Cardiac muscle cell (in vitro differentiated cells and primary cell): Measurements from ENCODE around the gene GTSE1. TPM values are rescaled to one million over a fixed set of nuclear protein-coding genes. Genes with fewer than 3 reads are reported as not detected.

Experiments used
- DNase-seq, 2 donors: peaks; one replicate each; pipeline versions ENCODE4 v3.0.0 to v3.0.0-alpha.2; 2010 to 2017; ENCODE audit warnings: low read depth in 1 of 2, low spot score in 1 of 2
- H3K27ac ChIP-seq: fragments of 200-600 bp; sonication (generic); 2 replicates; pipeline ENCODE4 v1.5.1; 2016
- H3K27me3 ChIP-seq: fragments of 200-600 bp; sonication (generic); 2 replicates; pipeline ENCODE4 v1.6.0; 2016; ENCODE audit warnings: control low read depth
- H3K36me3 ChIP-seq: fragments of 200-600 bp; sonication (generic); 2 replicates; pipeline ENCODE4 v1.5.1; 2016; ENCODE audit warnings: control low read depth
- H3K4me1 ChIP-seq: fragments of 200-600 bp; sonication (generic); 2 replicates; pipeline ENCODE4 v1.8.1; 2017; ENCODE audit warnings: low read depth, mild to moderate bottlenecking, mixed run types
- H3K4me3 ChIP-seq: fragments of 200-600 bp; sonication (generic); 2 replicates; pipeline ENCODE4 v1.5.1; 2016; ENCODE audit warnings: mild to moderate bottlenecking
- H3K9me3 ChIP-seq: fragments of 200-600 bp; sonication (generic); 2 replicates; pipeline ENCODE4 v1.5.1; 2017; ENCODE audit warnings: low read depth, mild to moderate bottlenecking, control low read depth
- CTCF ChIP-seq: IDR thresholded peaks from 2 replicates; pipeline ENCODE4 v1.5.1; 2012; ENCODE audit warnings: low read depth, mild to moderate bottlenecking, low read length
- polyA plus RNA-seq: library from polyadenylated mRNA; unstranded; fragments of >200 nt; fragmentation: Nextera tagmentation; extraction: Ambion mirVana; gene quantifications from 2 replicates; pipeline ENCODE4 v1.2.1, GENCODE V29; 2016
- total RNA-seq: library from RNA; depleted of rRNA; stranded (reverse); fragments of >200 nt; gene quantifications from 2 replicates; pipeline ENCODE4 v1.2.3, GENCODE V29; 2016

The GTSE1 gene
- total and polyA plus RNA-seq, 2 experiments from 2014 or later: 5.4 to 28.7 TPM

GRCh38 chr22:46286006-46286405 is 10.7 kb upstream of the GTSE1 start:
- no peaks in the 10 kb centered on the region for H3K27me3 ChIP-seq
- H3K4me3 ChIP-seq: no peak overlapping the region
- H3K36me3 ChIP-seq: peaks cover 17% of the 10 kb centered on the region
- H3K9me3 ChIP-seq: no peaks in the 10 kb centered on the region
- TF ChIP-seq CTCF: no peak
- H3K27ac ChIP-seq: no peak overlapping the region
- DNase-seq: no peak
- no peaks in the 10 kb centered on the region for H3K4me1 ChIP-seq

GRCh38 chr22:46286941-46287872 is 9.5 kb upstream of the GTSE1 start:
- no peak for TF ChIP-seq CTCF
- Histone ChIP-seq H3K9me3 (no peaks in the 10 kb centered on the region), H3K4me3 (no peak overlapping the region), H3K27me3 (no peaks in the 10 kb centered on the region), H3K4me1 (no peaks in the 10 kb centered on the region), H3K27ac (no peak overlapping the region), H3K36me3 (peaks cover 19% of the 10 kb centered on the region)
- no peak for DNase-seq

- Histone ChIP-seq H3K27ac (no peak overlapping the region), H3K36me3 (peaks cover 23% of the 10 kb centered on the region), H3K27me3 (no peaks in the 10 kb centered on the region), H3K4me1 (no peaks in the 10 kb centered on the region), H3K9me3 (no peaks in the 10 kb centered on the region), H3K4me3 (no peak overlapping the region)
- no peak for DNase-seq
- no peak for TF ChIP-seq CTCF
Observed at GRCh38 chr22:46287873-46288751, 8.6 kb upstream of the GTSE1 start.

- no peak for DNase-seq
- Histone ChIP-seq H3K4me3 (no peak overlapping the region), H3K4me1 (no peaks in the 10 kb centered on the region), H3K36me3 (peaks cover 20% of the 10 kb centered on the region), H3K27ac (no peak overlapping the region), H3K27me3 (no peaks in the 10 kb centered on the region), H3K9me3 (no peaks in the 10 kb centered on the region)
- no peak for TF ChIP-seq CTCF
Observed at GRCh38 chr22:46288846-46289243, 7.8 kb upstream of the GTSE1 start.

- H3K4me3 ChIP-seq: no peak overlapping the region
- no peak for DNase-seq
- no peaks in the 10 kb centered on the region for H3K27me3 ChIP-seq
- peaks cover 15% of the 10 kb centered on the region for H3K36me3 ChIP-seq
- TF ChIP-seq CTCF: no peak
- H3K4me1 ChIP-seq: no peaks in the 10 kb centered on the region
- no peak overlapping the region for H3K27ac ChIP-seq
- H3K9me3 ChIP-seq: no peaks in the 10 kb centered on the region
Observed at GRCh38 chr22:46289244-46289891, 7.3 kb upstream of the GTSE1 start.
